Lower leg skin (tissue), 4 donors: Measurements from ENCODE around the gene BDKRB2. TPM values are rescaled to one million over a fixed set of nuclear protein-coding genes. Genes with fewer than 3 reads are reported as not detected.

ENCODE experiments used
- DNase-seq, 2 donors: peaks; one replicate each; pipeline ENCODE4 v3.0.0-alpha.2; 2019; ENCODE audit warnings: low spot score in 2 of 2
- H3K4me3 ChIP-seq: fragments of 200-600 bp; sonication (generic); 2 replicates; pipeline ENCODE4 v1.5.1; 2017; ENCODE audit warnings: mild to moderate bottlenecking, low read depth; ENCODE audit not compliant: poor library complexity, severe bottlenecking
- CTCF ChIP-seq, 3 donors: fragments of 450-650 bp; IDR thresholded peaks; one replicate each; pipeline ENCODE4 v1.5.1; 2016; ENCODE audit warnings: antibody characterized with exemption in 3 of 3, mild to moderate bottlenecking in 3 of 3, moderate library complexity in 2 of 3
- POLR2A ChIP-seq, 2 donors: fragments of 450-650 bp; IDR thresholded peaks; one replicate each; pipeline ENCODE4 v1.6.1; 2016 to 2017; ENCODE audit warnings: antibody characterized with exemption in 2 of 2, mild to moderate bottlenecking in 1 of 2, moderate library complexity in 1 of 2
- WGBS, 2 donors: methylation state at CpG; one replicate each; pipeline ENCODE4 v1.1.5; 2018; 5-methylcytosine and 5-hydroxymethylcytosine counted together
- intact Hi-C: fragments of 100-400 bp; cut with DNase I; formaldehyde crosslinking; loops from one replicate; pipeline ENCODE4 v1.15.0; 2023; ENCODE audit warnings: low total_unique reads
- total RNA-seq, 4 donors: library from RNA; depleted of rRNA; stranded (reverse); fragments of >200 nt; gene quantifications; one replicate each; pipeline ENCODE4 v1.1.0, GENCODE V29; 2016

The BDKRB2 gene
- total RNA-seq, 4 donors from 2014 or later, result 8.3 to 14.8 (median 9.4) TPM

GRCh38 chr14:96233661-96234060 lies 29.0 kb downstream of the BDKRB2 start:
- no peak overlapping the region for H3K4me3 ChIP-seq
- intact Hi-C loops, result no loop called here
- DNase-seq, result no peak
- TF ChIP-seq POLR2A (IDR thresholded peaks at IDR 0.05) (no peak), CTCF (IDR thresholded peaks at IDR 0.05) (no peak)
- WGBS, 2 donors, result 77 to 85% methylated on average over 3 of the region's 3 CpGs

GRCh38 chr14:96235426-96235825 lies 30.8 kb downstream of the BDKRB2 start:
- TF ChIP-seq CTCF (IDR thresholded peaks at IDR 0.05), result no peak
- TF ChIP-seq POLR2A (IDR thresholded peaks at IDR 0.05), result no peak
- intact Hi-C loops, result no loop called here
- DNase-seq, result no peak
- WGBS, 2 donors, result 59 to 72% methylated on average over 4 of the region's 4 CpGs
- H3K4me3 ChIP-seq, result no peak overlapping the region

- no peak for DNase-seq
- no peak overlapping the region for H3K4me3 ChIP-seq
- intact Hi-C loops, result no loop called here
- TF ChIP-seq CTCF (IDR thresholded peaks at IDR 0.05) (no peak), POLR2A (IDR thresholded peaks at IDR 0.05) (no peak)
- 86 to 91% methylated on average over 2 of the region's 2 CpGs for WGBS, 2 donors
These were observed 33.0 kb downstream of the BDKRB2 start for GRCh38 chr14:96237641-96238040.

GRCh38 chr14:96238676-96239265 lies 34.1 kb downstream of the BDKRB2 start:
- WGBS, 2 donors, result 71 to 72% methylated on average over 7 of the region's 7 CpGs
- TF ChIP-seq CTCF (IDR thresholded peaks at IDR 0.05), result no peak
- TF ChIP-seq POLR2A (IDR thresholded peaks at IDR 0.05), result no peak
- DNase-seq, result no peak
- H3K4me3 ChIP-seq, result no peak overlapping the region
- intact Hi-C loops, result no loop called here

- WGBS, 2 donors, result 82 to 84% methylated on average over 9 of the region's 9 CpGs
- no peak for DNase-seq
- H3K4me3 ChIP-seq, result no peak overlapping the region
- TF ChIP-seq POLR2A (IDR thresholded peaks at IDR 0.05) (no peak), CTCF (IDR thresholded peaks at IDR 0.05) (no peak)
- intact Hi-C loops, result no loop called here
These were observed 35.1 kb downstream of the BDKRB2 start for GRCh38 chr14:96239711-96240141.

GRCh38 chr14:96240641-96241040 lies 36.0 kb downstream of the BDKRB2 start:
- WGBS, 2 donors, result 95% methylated on average over 16 to 18 of the region's 18 CpGs
- TF ChIP-seq CTCF (IDR thresholded peaks at IDR 0.05) (no peak), POLR2A (IDR thresholded peaks at IDR 0.05) (no peak)
- H3K4me3 ChIP-seq, result no peak overlapping the region
- no peak for DNase-seq
- intact Hi-C loops, result no loop called here
